Cardiac fibroblast (primary cell): ENCODE data around the gene C1QTNF6.

Source experiments
- DNase-seq, 2 donors: peaks; one replicate each; pipeline versions ENCODE4 v3.0.0 to v3.0.0-alpha.2; 2010; ENCODE audit warnings: low read depth in 2 of 2
- H3K4me3 ChIP-seq, 2 donors: replicated peaks in 1 of 2; 1 replicate in 1 of 2; 2 replicates in 1 of 2; pipeline ENCODE4 v1.5.1; 2011; ENCODE audit warnings: low read depth in 2 of 2, low read length in 2 of 2, mild to moderate bottlenecking in 2 of 2, moderate library complexity in 1 of 2
- TF ChIP-seq, protein P1 (sequence below): IDR thresholded peaks from one replicate; pipeline ENCODE4 v1.5.1; 2011; ENCODE audit warnings: low read depth, mild to moderate bottlenecking, low read length, inconsistent platforms

C1QTNF6 gene

DNA sequence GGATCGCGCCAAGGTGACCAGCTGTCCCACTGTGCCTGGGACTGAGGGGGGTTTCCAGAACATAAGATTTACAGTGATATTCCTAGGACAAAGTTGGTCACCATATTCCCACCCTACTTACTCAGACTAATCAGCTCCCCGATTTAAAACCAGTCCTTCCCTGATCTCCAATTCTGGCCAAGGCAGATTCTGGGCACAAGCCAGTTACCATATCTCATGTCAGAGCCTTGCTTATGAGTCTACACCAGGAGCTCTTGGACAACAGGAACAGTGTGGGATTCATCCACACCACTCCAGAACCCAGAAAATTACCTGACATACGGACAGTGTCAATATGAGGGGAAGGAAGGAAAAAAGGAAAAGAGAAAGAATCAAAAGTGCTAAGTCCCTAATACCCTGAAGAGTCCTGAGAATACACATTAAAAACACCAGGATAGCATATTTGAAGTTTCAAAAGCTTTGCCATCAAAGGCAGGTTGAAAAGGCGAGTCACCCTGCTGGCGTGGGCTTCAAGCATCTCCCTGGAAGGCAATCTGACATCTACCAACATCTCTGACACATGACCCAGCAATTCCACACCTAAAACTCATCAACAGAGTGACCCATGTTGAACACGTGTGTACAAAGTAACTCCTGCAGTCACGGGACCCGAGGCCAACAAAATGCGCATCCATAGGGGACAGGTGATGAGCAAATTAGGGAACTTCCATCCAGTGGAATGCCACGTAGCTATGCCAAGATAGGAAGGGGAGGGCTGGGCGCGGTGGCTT is 30.3 kb downstream of the C1QTNF6 start:
- no peak overlapping the region for H3K4me3 ChIP-seq
- TF ChIP-seq, protein P1, sequence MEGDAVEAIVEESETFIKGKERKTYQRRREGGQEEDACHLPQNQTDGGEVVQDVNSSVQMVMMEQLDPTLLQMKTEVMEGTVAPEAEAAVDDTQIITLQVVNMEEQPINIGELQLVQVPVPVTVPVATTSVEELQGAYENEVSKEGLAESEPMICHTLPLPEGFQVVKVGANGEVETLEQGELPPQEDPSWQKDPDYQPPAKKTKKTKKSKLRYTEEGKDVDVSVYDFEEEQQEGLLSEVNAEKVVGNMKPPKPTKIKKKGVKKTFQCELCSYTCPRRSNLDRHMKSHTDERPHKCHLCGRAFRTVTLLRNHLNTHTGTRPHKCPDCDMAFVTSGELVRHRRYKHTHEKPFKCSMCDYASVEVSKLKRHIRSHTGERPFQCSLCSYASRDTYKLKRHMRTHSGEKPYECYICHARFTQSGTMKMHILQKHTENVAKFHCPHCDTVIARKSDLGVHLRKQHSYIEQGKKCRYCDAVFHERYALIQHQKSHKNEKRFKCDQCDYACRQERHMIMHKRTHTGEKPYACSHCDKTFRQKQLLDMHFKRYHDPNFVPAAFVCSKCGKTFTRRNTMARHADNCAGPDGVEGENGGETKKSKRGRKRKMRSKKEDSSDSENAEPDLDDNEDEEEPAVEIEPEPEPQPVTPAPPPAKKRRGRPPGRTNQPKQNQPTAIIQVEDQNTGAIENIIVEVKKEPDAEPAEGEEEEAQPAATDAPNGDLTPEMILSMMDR = no peak
- DNase-seq = no peak

DNA sequence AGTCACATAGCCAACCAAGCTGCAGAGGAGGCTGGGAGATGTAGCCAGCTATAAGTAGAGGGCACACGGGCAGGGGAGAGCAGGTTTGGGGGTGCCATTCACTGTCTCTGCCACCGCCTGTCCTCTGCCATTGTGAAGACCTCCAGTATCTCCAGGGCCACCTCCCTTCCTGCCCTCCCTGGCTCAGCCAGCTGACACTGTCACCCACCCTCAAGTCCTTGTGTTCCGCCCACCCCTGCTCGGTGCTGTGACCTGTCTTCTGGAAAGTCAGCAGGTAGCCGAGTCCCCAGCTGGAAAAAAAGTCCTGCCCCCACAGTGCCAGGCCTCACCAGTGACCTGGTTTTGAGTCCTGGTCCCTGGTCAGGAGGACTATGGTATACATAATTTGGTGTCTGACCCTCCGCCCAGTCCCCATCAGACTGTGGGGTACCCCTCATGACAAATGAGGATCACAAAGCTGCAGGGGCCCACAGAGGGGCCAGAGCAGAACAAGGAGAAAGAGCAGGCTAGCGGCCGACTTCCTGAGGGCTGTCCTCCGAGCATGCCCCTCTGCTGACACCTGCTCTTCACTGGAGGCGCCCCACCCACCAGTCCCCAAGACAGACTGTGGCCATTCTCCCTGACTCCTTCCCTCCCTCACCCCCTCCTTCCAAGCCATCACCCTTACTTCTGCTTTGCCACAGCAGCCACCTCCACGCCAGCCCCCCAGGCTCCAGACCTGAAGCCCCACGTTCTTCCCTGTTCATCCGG is 31.2 kb downstream of the C1QTNF6 start:
- DNase-seq = no peak
- no peak overlapping the region for H3K4me3 ChIP-seq
- TF ChIP-seq, protein P1 = no peak

DNA sequence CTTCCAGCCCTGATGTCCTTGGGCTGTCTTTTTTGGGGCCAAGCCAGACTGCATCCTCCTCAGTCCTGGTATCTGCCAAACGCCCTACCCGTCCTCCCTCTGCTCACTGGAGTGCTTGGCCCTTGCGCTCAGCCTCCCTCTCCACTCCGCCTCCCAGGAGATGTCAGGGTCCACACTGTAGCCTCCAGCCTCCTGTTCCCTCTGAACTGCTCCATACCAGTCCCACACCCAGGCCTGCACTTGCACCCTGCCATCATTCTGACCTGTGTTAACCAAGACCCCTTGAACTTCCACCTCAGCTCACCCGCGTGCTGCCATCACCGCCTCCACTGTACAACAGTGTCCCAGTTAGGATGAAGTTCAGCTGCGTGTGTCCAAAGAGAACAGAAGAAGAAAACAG is 32.1 kb downstream of the C1QTNF6 start:
- DNase-seq = no peak
- TF ChIP-seq, protein P1 = no peak
- no peak overlapping the region for H3K4me3 ChIP-seq

DNA sequence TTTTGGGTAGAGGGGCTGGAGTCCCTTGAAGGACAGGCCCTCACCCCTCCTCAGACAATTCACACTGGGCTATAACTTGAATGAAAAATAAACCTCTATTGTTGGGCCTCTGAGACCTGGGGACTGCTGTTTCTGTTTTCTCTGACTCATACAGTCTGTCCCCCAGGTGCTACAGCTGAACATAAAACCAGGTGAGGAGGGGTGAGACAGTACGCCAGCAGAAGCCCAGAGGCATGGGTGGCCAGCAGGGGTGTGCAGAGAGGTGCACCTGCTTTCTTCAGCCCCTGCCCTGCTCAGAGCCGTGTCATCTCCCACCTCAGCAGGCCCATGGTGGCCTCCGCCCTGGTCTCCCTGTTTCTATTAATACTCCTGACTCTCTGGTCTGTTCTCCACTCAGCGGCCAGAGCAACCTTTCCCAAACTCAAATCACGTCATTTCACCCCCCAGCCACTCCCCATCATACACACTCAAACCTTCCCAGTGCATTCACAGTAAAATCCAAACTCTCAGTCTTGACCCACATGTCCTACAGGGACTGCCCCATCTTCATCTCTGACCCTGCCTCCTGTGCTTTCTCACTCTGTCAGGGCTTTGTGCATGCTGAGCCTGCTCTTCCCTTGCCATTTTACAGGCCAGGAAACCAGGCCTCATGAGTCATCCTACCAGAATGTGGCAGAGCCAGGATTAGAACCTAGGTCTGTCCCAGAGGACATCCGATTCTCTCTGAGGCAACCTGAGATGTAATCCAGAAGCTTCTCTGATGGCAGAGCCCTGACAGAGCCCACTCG is 32.9 kb downstream of the C1QTNF6 start:
- DNase-seq = peak in 1 of 2 donors; percentile 49
- H3K4me3 ChIP-seq = no peak overlapping the region
- TF ChIP-seq, protein P1 = no peak

DNA sequence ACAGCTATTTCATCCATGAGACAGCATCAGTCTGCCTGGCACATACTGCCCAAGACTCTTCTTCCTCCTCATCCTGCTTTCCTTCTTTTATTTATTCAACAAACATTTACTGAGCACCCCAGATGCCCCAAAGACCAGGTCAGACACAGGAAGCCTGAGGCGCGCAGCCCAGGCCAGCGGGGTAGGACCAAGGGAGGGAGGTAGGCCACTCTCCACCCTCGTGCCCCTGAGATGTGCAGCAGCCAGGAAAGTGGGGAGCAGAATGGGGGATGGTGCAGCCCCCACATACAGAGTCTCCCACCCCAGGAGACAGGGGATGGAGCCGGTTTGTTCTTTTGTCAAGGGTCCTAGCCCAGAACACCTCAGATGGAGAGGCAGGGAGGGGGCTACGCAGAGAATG is 34.1 kb downstream of the C1QTNF6 start:
- H3K4me3 ChIP-seq = no peak overlapping the region
- DNase-seq = no peak
- TF ChIP-seq, protein P1 = no peak

DNA sequence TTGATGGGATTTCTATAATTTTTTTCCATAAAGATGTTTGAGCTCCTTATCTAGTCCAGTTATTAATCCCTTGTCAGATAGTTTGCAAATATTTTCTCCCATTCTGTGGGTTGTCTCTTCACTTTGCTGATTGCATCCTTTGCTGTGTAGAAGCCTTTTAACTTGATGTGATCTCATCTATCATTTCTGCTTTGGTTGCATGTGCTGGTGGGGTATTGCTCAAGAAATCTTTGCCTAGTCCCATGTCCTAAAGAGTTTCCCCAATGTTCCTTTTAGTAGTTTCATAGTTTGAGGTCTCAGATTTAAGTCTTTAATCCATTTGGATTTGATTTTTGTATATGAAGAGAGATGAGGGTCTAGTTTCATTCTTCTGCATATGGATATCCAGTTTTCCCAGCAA is 36.6 kb downstream of the C1QTNF6 start:
- DNase-seq = no peak
- TF ChIP-seq, protein P1 = no peak
- no peak overlapping the region for H3K4me3 ChIP-seq
